Ascending aorta (tissue), 2 donors: ENCODE results near the gene FXYD3. TPM values are rescaled to one million over a fixed set of nuclear protein-coding genes. Genes with fewer than 3 reads are reported as not detected.

ENCODE experiments used
- DNase-seq, 2 donors: peaks; one replicate each; pipeline ENCODE4 v3.0.0-alpha.2; 2019; ENCODE audit warnings: low spot score in 2 of 2
- H3K27ac ChIP-seq, 2 donors: fragments of 200-600 bp; sonication (generic); one replicate each; pipeline ENCODE4 v1.5.1; 2016 to 2017; ENCODE audit warnings: mild to moderate bottlenecking in 1 of 2
- H3K27me3 ChIP-seq: fragments of 200-600 bp; sonication (generic); one replicate; pipeline ENCODE4 v1.5.1; 2017
- H3K36me3 ChIP-seq, 2 donors: fragments of 200-600 bp; sonication (generic); one replicate each; pipeline ENCODE4 v1.5.1; 2016
- H3K4me1 ChIP-seq, 2 donors: fragments of 200-600 bp; sonication (generic); one replicate each; pipeline ENCODE4 v1.5.1; 2016 to 2017; ENCODE audit warnings: mild to moderate bottlenecking in 1 of 2
- H3K4me3 ChIP-seq, 2 donors: fragments of 200-600 bp; sonication (generic); one replicate each; pipeline ENCODE4 v1.5.1; 2016 to 2017; ENCODE audit warnings: mild to moderate bottlenecking in 1 of 2
- H3K9me3 ChIP-seq, 2 donors: fragments of 200-600 bp; sonication (generic); one replicate each; pipeline ENCODE4 v1.5.1; 2016
- intact Hi-C: fragments of 100-400 bp; cut with DNase I; formaldehyde crosslinking; loops from one replicate; pipeline ENCODE4 v1.15.1; 2023
- total RNA-seq: library from RNA; depleted of rRNA; stranded (reverse); fragments of >200 nt; gene quantifications from one replicate; pipeline ENCODE4 v1.1.0, GENCODE V29; 2016
- TF ChIP-seq, protein P1 (sequence below), 3 experiments: fragments of 200-600 bp in 2 of 3; fragments of 450-650 bp in 1 of 3; sonication (generic) in 2 of 3; IDR thresholded peaks; one replicate each; pipeline ENCODE4 v1.5.1; 2016 to 2019; ENCODE audit warnings: antibody characterized with exemption in 3 of 3, mild to moderate bottlenecking in 1 of 3, moderate library complexity in 1 of 3

FXYD3 gene
- total RNA-seq, 1 donor from 2014 or later: not detected

GRCh38 chr19:35130761-35131720 lies 15.4 kb downstream of the FXYD3 start:
- intact Hi-C loops: no loop called here
- Histone ChIP-seq H3K4me3 (no peak overlapping the region), H3K36me3 (no peaks in the 10 kb centered on the region), H3K27me3 (no peaks in the 10 kb centered on the region), H3K4me1 (peaks cover 4 to 5% of the 10 kb centered on the region in 2 donors), H3K27ac (no peak overlapping the region), H3K9me3 (no peaks in the 10 kb centered on the region)
- DNase-seq: no peak
- TF ChIP-seq, protein P1, sequence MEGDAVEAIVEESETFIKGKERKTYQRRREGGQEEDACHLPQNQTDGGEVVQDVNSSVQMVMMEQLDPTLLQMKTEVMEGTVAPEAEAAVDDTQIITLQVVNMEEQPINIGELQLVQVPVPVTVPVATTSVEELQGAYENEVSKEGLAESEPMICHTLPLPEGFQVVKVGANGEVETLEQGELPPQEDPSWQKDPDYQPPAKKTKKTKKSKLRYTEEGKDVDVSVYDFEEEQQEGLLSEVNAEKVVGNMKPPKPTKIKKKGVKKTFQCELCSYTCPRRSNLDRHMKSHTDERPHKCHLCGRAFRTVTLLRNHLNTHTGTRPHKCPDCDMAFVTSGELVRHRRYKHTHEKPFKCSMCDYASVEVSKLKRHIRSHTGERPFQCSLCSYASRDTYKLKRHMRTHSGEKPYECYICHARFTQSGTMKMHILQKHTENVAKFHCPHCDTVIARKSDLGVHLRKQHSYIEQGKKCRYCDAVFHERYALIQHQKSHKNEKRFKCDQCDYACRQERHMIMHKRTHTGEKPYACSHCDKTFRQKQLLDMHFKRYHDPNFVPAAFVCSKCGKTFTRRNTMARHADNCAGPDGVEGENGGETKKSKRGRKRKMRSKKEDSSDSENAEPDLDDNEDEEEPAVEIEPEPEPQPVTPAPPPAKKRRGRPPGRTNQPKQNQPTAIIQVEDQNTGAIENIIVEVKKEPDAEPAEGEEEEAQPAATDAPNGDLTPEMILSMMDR (IDR thresholded peaks at IDR 0.05): no peak

DNA sequence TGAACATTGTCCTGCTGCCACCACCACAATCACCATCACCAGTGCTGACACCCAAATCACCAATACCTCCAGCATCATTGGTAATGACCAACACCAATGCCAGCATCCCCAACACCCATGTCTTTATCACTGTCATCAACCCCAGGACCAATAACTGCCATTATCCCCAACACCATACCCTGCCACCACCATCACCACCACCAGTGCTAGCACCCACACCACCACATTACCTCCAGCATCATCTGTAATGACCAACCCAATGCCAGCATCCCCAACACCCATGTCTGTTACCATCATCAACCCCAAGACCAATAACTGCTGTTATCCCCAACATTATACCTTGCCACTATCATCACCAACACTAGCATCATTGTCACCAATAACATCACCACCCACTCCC lies 16.6 kb downstream of the FXYD3 start:
- intact Hi-C loops: no loop called here
- no peaks in the 10 kb centered on the region for H3K9me3 ChIP-seq
- H3K4me3 ChIP-seq: no peak overlapping the region
- no peaks in the 10 kb centered on the region for H3K36me3 ChIP-seq
- TF ChIP-seq, protein P1 (IDR thresholded peaks at IDR 0.05): no peak
- H3K27me3 ChIP-seq: no peaks in the 10 kb centered on the region
- DNase-seq: no peak
- H3K27ac ChIP-seq: no peak overlapping the region
- H3K4me1 ChIP-seq: peaks cover 0 to 4% of the 10 kb centered on the region in 2 donors

DNA sequence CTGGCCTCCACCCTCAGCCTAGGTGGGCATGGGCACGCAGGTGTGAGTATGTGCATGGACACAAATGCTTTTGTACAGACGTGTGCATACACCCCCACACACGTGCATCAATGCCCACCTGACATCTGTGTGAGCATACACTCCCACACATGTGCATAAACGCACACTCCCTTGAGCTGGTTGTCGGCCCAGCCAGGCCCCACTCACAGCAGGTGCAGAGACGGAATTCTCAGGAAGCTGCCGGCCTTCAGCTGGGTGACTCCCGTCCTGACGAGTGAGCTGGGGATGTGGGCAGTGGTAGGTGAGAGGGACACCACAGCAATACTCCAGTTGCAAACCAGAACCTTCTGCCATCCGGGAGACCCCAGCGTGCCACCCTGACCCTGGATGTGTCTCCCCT lies 18.2 kb downstream of the FXYD3 start:
- Histone ChIP-seq H3K27me3 (no peaks in the 10 kb centered on the region), H3K9me3 (no peaks in the 10 kb centered on the region), H3K27ac (peak overlapping the region; percentile 4 to 69), H3K4me3 (peak overlapping the region in 1 of 2 donors; percentile 63), H3K36me3 (no peaks in the 10 kb centered on the region), H3K4me1 (peaks cover 3 to 12% of the 10 kb centered on the region in 2 donors)
- TF ChIP-seq, protein P1 (IDR thresholded peaks at IDR 0.05): no peak
- no peak for DNase-seq
- intact Hi-C loops: no loop called here

- intact Hi-C loops: loop anchor here (1.0 kb wide), 3 partner anchors 10 to 67 kb away; no protein-coding TSS in a partner anchor
- H3K27me3 ChIP-seq: no peaks in the 10 kb centered on the region
- no peak for DNase-seq
- peak within 1 kb of the TSS; percentile 18 to 63 for H3K4me3 ChIP-seq
- peak within 1 kb of the TSS; percentile 17 to 69 for H3K27ac ChIP-seq
- peaks cover 6 to 16% of the 10 kb centered on the region in 2 donors for H3K4me1 ChIP-seq
- TF ChIP-seq, protein P1 (IDR thresholded peaks at IDR 0.05): no peak
- no peaks in the 10 kb centered on the region for H3K36me3 ChIP-seq
- H3K9me3 ChIP-seq: no peaks in the 10 kb centered on the region
These were observed 19.1 kb downstream of the FXYD3 start, which contains the start of gene LGI4 for GRCh38 chr19:35134601-35135242. Gene LGI4, minus strand, starts transcription at chr19:35135059. Its CDS starts 379 bp downstream, at chr19:35134680.

GRCh38 chr19:35135389-35135909 lies 19.8 kb downstream of the FXYD3 start:
- Histone ChIP-seq H3K36me3 (no peaks in the 10 kb centered on the region), H3K4me3 (peak overlapping the region; percentile 18 to 63), H3K9me3 (no peaks in the 10 kb centered on the region), H3K4me1 (peaks cover 12 to 24% of the 10 kb centered on the region in 2 donors), H3K27me3 (no peaks in the 10 kb centered on the region), H3K27ac (peak overlapping the region; percentile 17 to 69)
- intact Hi-C loops: loop anchor here (1.0 kb wide), 3 partner anchors 11 to 68 kb away; no protein-coding TSS in a partner anchor
- TF ChIP-seq, protein P1 (IDR thresholded peaks at IDR 0.05): peak; percentile 90 to 95 (median 92)
- DNase-seq: peak in 1 of 2 donors; percentile 88
